Measurements from ENCODE around the gene ZNF337. TPM values are rescaled to one million over a fixed set of nuclear protein-coding genes. Genes with fewer than 3 reads are reported as not detected.

ZNF337 gene
- polyA plus RNA-seq, 1 donor from 2014 or later, result 61.2 TPM

GRCh38 chr20:25629816-25630499 is 66.7 kb downstream of the ZNF337 start:
- Histone ChIP-seq H3K9me3 (ENCODE audit: low read length) (no peaks in the 10 kb centered on the region), H3F3A (ENCODE audit: insufficient read depth, low read length, poor library complexity, severe bottlenecking) (no peaks in the 10 kb centered on the region), H3K27me3 (ENCODE audit: insufficient read depth, low read depth, low read length) (no peaks in the 10 kb centered on the region), H3K27ac (ENCODE audit: low read length) (no peak overlapping the region), H3K9ac (ENCODE audit: low read length) (no peak overlapping the region), H2AFZ (ENCODE audit: low read depth, low read length) (no peak overlapping the region), H3K4me3 (ENCODE audit: low read length) (no peak overlapping the region), H3K36me3 (ENCODE audit: insufficient read depth, low read length) (no peaks in the 10 kb centered on the region), H3K79me2 (replicated peaks; ENCODE audit: insufficient read depth, low read length) (no peaks in the 10 kb centered on the region), H3K9me2 (ENCODE audit: insufficient read depth, low read length) (no peaks in the 10 kb centered on the region), H4K20me1 (ENCODE audit: insufficient read depth) (no peaks in the 10 kb centered on the region), H3K4me2 (ENCODE audit: low read length) (no peak overlapping the region)
- no peak for TF ChIP-seq POLR2AphosphoS5 (IDR thresholded peaks at IDR 0.05)
- no peak for TF ChIP-seq RAD21 (conservative IDR thresholded peaks at IDR 0.05)
- no peak for TF ChIP-seq TAF1 (IDR thresholded peaks at IDR 0.05; ENCODE audit: low read depth)
- no peak for TF ChIP-seq CTCF (IDR thresholded peaks at IDR 0.05; ENCODE audit: poor library complexity, severe bottlenecking)
- TF ChIP-seq EZH2 (IDR thresholded peaks at IDR 0.05; ENCODE audit: borderline replicate concordance, insufficient read depth, low read length, poor library complexity, severe bottlenecking), result no peak
- no peak for TF ChIP-seq REST (IDR thresholded peaks at IDR 0.05; ENCODE audit: borderline replicate concordance)
- no peak for TF ChIP-seq SMC3 (conservative IDR thresholded peaks at IDR 0.05; ENCODE audit: poor library complexity)
- no peak for TF ChIP-seq MXI1 (conservative IDR thresholded peaks at IDR 0.05; ENCODE audit: poor library complexity, severe bottlenecking)
- TF ChIP-seq EP300 (conservative IDR thresholded peaks at IDR 0.05; ENCODE audit: poor library complexity, severe bottlenecking), result no peak

GRCh38 chr20:25626779-25627178 is 69.9 kb downstream of the ZNF337 start:
- Histone ChIP-seq H4K20me1 (ENCODE audit: insufficient read depth) (no peaks in the 10 kb centered on the region), H3K4me2 (ENCODE audit: low read length) (no peak overlapping the region), H3K27ac (ENCODE audit: low read length) (no peak overlapping the region), H3K79me2 (replicated peaks; ENCODE audit: insufficient read depth, low read length) (no peaks in the 10 kb centered on the region), H3K4me3 (ENCODE audit: low read length) (no peak overlapping the region), H3K36me3 (ENCODE audit: insufficient read depth, low read length) (no peaks in the 10 kb centered on the region), H3K9me3 (ENCODE audit: low read length) (no peaks in the 10 kb centered on the region), H3K27me3 (ENCODE audit: insufficient read depth, low read depth, low read length) (no peaks in the 10 kb centered on the region), H3F3A (ENCODE audit: insufficient read depth, low read length, poor library complexity, severe bottlenecking) (no peaks in the 10 kb centered on the region), H3K9ac (ENCODE audit: low read length) (no peak overlapping the region), H2AFZ (ENCODE audit: low read depth, low read length) (no peak overlapping the region), H3K9me2 (ENCODE audit: insufficient read depth, low read length) (no peaks in the 10 kb centered on the region)
- no peak for TF ChIP-seq RAD21 (conservative IDR thresholded peaks at IDR 0.05)
- no peak for TF ChIP-seq CTCF (IDR thresholded peaks at IDR 0.05; ENCODE audit: poor library complexity, severe bottlenecking)
- TF ChIP-seq TAF1 (IDR thresholded peaks at IDR 0.05; ENCODE audit: low read depth), result no peak
- TF ChIP-seq SMC3 (conservative IDR thresholded peaks at IDR 0.05; ENCODE audit: poor library complexity), result no peak
- TF ChIP-seq EP300 (conservative IDR thresholded peaks at IDR 0.05; ENCODE audit: poor library complexity, severe bottlenecking), result no peak
- no peak for TF ChIP-seq POLR2AphosphoS5 (IDR thresholded peaks at IDR 0.05)
- TF ChIP-seq MXI1 (conservative IDR thresholded peaks at IDR 0.05; ENCODE audit: poor library complexity, severe bottlenecking), result no peak
- TF ChIP-seq REST (IDR thresholded peaks at IDR 0.05; ENCODE audit: borderline replicate concordance), result no peak
- TF ChIP-seq EZH2 (IDR thresholded peaks at IDR 0.05; ENCODE audit: borderline replicate concordance, insufficient read depth, low read length, poor library complexity, severe bottlenecking), result no peak
